Measurements from ENCODE around the gene SLC6A2.

Gene SLC6A2

DNA sequence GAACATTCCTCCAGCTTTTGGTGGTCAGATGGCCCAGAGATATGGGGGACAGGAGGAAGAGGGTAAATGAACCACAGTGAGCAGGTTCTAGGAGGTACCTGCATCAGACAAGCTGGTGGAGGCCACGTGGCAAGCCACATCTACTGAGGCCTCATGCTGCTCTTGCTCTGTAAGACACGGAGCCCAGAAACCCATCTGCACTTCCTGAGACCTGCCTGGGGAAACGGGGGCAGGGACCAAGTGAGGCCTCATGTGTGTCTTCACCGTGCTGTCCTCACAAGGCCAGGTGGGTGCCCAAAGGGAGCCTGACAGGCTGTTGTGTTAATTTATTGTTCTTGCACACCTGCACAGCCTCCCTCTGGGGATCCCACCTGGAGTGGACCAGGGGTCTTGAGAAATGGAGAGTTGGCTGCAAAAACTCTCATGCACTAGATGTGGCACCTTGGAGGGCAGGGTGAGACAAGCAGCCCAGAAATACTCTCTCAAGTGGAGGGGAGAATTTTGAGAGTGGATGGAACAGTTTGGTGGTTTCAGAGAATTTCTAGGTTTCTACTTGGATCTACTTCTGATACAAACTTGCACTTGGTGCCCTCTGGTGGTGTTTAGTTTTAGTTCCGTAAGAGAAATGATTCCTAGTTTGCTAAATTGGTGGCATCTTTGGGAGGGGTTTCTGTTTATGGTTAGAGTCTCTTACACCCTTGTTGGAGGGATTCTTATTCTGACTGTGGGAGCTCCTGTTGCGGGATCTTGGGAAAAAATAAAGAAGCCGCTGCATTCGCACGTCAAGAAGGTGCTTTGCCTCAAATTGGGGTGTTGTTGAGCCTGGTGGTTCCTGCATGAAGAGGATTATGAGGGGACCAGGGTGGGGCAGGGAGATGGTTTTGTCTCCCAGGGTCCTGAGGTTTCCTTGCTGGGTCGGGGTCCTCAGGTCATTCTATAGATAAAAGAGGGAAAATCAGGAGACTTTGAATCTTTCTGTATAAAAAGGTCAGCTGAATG lies 47.5 kb downstream of the SLC6A2 start:
- H3K36me3 ChIP-seq, result peaks cover 64% of the 10 kb centered on the region
- peak; percentile 65 for TF ChIP-seq CTCF (IDR thresholded peaks at IDR 0.05; ENCODE audit: low read depth, low read length)
- H3K4me3 ChIP-seq (ENCODE audit: low read depth, low read length), result no peak overlapping the region
- peaks cover 59% of the 10 kb centered on the region for H3K4me1 ChIP-seq
- H3K9me3 ChIP-seq, result no peaks in the 10 kb centered on the region
- no peaks in the 10 kb centered on the region for H3K27me3 ChIP-seq
- no peak for DNase-seq

DNA sequence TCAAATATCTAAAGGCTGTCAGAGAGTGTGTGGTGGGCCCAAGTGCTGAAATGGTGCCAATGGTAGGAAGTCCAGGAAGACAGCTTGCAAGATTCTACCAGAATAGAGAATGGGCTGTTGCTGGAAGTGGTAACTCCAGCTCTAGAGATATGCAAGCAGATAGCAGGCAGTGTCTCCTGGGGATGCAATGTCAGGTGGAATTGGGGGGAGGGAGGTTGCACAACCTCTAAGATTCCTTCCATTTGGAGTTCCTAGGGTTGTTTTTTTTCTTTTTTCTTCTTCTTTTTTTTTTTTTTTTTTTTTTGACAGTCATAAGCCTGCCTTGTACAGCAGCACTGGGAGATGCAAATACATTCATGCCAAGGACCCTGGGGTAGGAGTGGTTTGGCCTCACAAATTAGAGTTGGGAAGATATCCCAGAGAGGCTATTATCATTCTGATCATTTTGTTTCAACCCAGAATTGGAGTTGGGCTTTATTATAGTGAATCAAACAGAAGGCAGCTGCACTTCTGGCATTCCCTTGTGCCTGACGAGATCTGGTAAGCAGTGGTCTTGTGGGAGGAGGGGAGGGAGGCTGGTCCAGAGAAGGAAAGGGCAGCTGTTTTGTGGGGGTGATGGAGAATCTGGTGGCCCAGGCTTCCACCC lies 51.1 kb downstream of the SLC6A2 start:
- peak; percentile 71 for DNase-seq
- Histone ChIP-seq H3K27me3 (no peaks in the 10 kb centered on the region), H3K4me3 (ENCODE audit: low read depth, low read length) (no peak overlapping the region)

DNA sequence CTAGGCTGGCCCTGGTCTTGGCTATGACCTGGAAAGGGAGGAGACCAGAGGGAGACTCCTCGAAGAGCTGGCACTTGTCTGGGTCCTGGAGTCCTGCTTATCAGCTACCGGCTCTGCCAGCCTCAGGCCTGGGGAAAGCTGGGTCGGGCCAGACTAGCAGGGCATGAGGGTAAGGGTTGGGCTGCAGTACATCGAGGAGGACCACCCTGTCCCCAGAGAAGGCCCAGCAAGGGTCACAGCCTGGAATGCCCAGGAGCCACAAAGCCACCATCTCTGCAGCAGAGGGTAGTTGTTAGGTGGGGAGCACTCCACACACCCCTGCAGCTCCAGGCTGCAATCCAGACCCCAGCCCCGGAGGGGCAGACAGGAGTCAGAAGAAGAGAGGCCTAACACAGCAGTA lies 54.0 kb downstream of the SLC6A2 start:
- Histone ChIP-seq H3K36me3 (peaks cover 5% of the 10 kb centered on the region; the same call in 1 of the 2 replicates), H3K4me3 (ENCODE audit: low read depth, low read length) (no peak overlapping the region), H3K27me3 (no peaks in the 10 kb centered on the region), H3K9me3 (no peaks in the 10 kb centered on the region), H3K4me1 (peaks cover 24% of the 10 kb centered on the region)
- DNase-seq, result no peak
- TF ChIP-seq CTCF (IDR thresholded peaks at IDR 0.05; ENCODE audit: low read depth, low read length), result no peak

More for the DNA sequence above, 51.1 kb downstream of the SLC6A2 start:
- Histone ChIP-seq H3K9me3 (no peaks in the 10 kb centered on the region), H3K4me1 (peaks cover 39% of the 10 kb centered on the region), H3K36me3 (peaks cover 30% of the 10 kb centered on the region)
- TF ChIP-seq CTCF (IDR thresholded peaks at IDR 0.05; ENCODE audit: low read depth, low read length), result no peak

GRCh38 chr16:55710466-55710865 lies 54.7 kb downstream of the SLC6A2 start:
- no peak overlapping the region for H3K4me3 ChIP-seq (ENCODE audit: low read depth, low read length)
- no peaks in the 10 kb centered on the region; the same call in 1 of the 2 replicates for H3K36me3 ChIP-seq
- TF ChIP-seq CTCF (IDR thresholded peaks at IDR 0.05; ENCODE audit: low read depth, low read length), result no peak
- H3K4me1 ChIP-seq, result peaks cover 24% of the 10 kb centered on the region
- no peaks in the 10 kb centered on the region for H3K9me3 ChIP-seq
- DNase-seq, result no peak
- no peaks in the 10 kb centered on the region for H3K27me3 ChIP-seq

DNA sequence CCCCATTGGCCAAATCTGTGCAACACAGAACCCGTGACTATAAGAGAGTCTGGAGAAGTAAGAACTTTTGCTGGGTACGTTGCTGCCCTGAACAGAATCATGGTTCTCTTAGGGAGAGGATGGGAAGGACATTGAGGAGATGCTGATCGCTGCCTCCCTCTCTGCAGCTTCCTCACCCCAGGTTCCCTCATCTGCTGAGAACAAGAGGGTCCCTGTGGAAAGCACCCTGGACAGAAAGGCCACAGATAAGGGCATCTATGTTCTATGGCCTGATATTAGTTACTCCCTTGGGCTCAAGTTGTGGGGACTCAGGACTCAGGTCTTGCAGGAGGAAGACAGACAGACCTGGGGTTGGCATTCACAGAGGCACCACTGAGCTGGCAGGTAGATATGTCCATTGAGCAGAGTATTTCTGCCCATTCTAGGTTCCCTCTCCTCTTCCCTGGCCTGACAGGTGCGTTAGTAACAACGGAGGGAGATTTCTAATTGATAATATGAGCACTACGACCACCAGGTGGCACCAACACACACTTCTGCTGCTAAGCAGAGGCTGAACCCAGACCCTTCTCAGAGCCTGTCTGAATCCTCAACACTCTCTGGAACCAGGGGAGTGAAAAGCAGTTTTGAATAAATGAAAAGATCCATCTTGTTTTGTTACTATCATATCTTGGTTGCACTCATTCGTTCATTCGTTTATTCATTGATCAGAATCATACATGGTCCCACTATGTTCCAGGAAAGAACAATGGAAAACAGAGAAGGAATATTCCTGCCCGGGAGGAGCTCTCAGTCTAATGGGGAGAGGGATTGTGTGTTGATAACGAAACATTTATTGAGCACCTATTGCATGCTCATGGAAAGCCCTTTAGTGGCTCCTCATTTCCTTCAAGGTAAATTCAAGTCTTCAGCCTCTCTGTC lies 56.4 kb downstream of the SLC6A2 start:
- peak; percentile 86 for DNase-seq
- TF ChIP-seq CTCF (IDR thresholded peaks at IDR 0.05; ENCODE audit: low read depth, low read length), result peak; percentile 80
- H3K36me3 ChIP-seq, result no peaks in the 10 kb centered on the region

More for the DNA sequence above, 56.4 kb downstream of the SLC6A2 start:
- H3K4me3 ChIP-seq (ENCODE audit: low read depth, low read length), result no peak overlapping the region
- no peaks in the 10 kb centered on the region for H3K9me3 ChIP-seq
- H3K27me3 ChIP-seq, result no peaks in the 10 kb centered on the region
- H3K4me1 ChIP-seq, result peaks cover 10% of the 10 kb centered on the region

Measured in BE2C (cell line).